Naive thymus-derived CD8-positive, alpha-beta T cell (primary cell): ENCODE measurements around the gene ALAS1. TPM values are rescaled to one million over a fixed set of nuclear protein-coding genes. Genes with fewer than 3 reads are reported as not detected.
"Not testable (repeated sequence)": the region's sequence is repeated elsewhere in the genome, so short reads cannot be mapped to it uniquely, and the experiment has no call there.

Source experiments
- ATAC-seq, 2 donors: fragments of 150-1000 bp; cut with Tn5 transposase in 1 of 2; sonication (Bioruptor Pico), chemical (Tn5 transposase) in 1 of 2; 1 replicate in 1 of 2; 2 replicates in 1 of 2; pipeline ENCODE4 v1.10.0; 2021; ENCODE audit warnings: mild to moderate bottlenecking in 2 of 2, moderate library complexity in 2 of 2
- POLR2A ChIA-PET: fragments of 350-600 bp; sonication (Branson Sonifier 250); formaldehyde crosslinking; loops from one replicate; lab custom pipeline; 2021; ENCODE audit warnings: antibody characterized with exemption; lab: Charles Lee
- DNase-seq, 10 donors: peaks; one replicate each; pipeline versions ENCODE4 v3.0.0 to v3.0.0-alpha.2; 2020 to 2022
- H3K27ac Mint-ChIP-seq, 10 donors: one replicate each; pipeline ENCODE4 v1.8.0; 2020 to 2022; ENCODE audit warnings: mild to moderate bottlenecking in 10 of 10, mixed read lengths in 10 of 10, moderate library complexity in 4 of 10, inconsistent platforms in 1 of 10
- H3K27me3 Mint-ChIP-seq, 5 donors: one replicate each; pipeline ENCODE4 v1.8.0; 2021 to 2022; ENCODE audit warnings: mixed read lengths in 5 of 5
- H3K36me3 Mint-ChIP-seq, 3 donors: one replicate each; pipeline ENCODE4 v1.8.0; 2020 to 2022; ENCODE audit warnings: mixed read lengths in 3 of 3, mild to moderate bottlenecking in 2 of 3, inconsistent platforms in 1 of 3
- H3K4me1 Mint-ChIP-seq, 4 donors: one replicate each; pipeline ENCODE4 v1.8.0; 2021 to 2022; ENCODE audit warnings: mixed read lengths in 4 of 4
- H3K4me3 Mint-ChIP-seq, 10 donors: one replicate each; pipeline ENCODE4 v1.8.0; 2020 to 2022; ENCODE audit warnings: mild to moderate bottlenecking in 10 of 10, mixed read lengths in 10 of 10, moderate library complexity in 6 of 10, inconsistent platforms in 1 of 10
- H3K9me3 Mint-ChIP-seq, 9 donors: one replicate each; pipeline ENCODE4 v1.8.0; 2020 to 2022; ENCODE audit warnings: mixed read lengths in 9 of 9, mild to moderate bottlenecking in 3 of 9, inconsistent platforms in 1 of 9, moderate library complexity in 1 of 9
- polyA plus RNA-seq, 3 donors: library from polyadenylated mRNA; unstranded; fragments of 300-500 nt; fragmentation: Illumina TruSeq; gene quantifications; one replicate each; pipeline ENCODE4 v1.2.3, GENCODE V29; 2021
- total RNA-seq, 8 experiments: library from RNA in 2 of 8; stranded (reverse) in 2 of 8; gene quantifications; one replicate each; pipeline ENCODE4 v1.2.3 and lab custom pipeline; 2021 to 2026

Gene ALAS1
- total RNA-seq (10 to 100 TPM; 16.2 to 18.8 TPM), polyA plus RNA-seq (10 to 100 TPM; 14.7 to 28.9 (median 18.5) TPM), total RNA-seq (lab: John Stamatoyannopoulos, UW) (8.9 to 54.9 (median 29.6) reads per million in 6 experiments)

DNA sequence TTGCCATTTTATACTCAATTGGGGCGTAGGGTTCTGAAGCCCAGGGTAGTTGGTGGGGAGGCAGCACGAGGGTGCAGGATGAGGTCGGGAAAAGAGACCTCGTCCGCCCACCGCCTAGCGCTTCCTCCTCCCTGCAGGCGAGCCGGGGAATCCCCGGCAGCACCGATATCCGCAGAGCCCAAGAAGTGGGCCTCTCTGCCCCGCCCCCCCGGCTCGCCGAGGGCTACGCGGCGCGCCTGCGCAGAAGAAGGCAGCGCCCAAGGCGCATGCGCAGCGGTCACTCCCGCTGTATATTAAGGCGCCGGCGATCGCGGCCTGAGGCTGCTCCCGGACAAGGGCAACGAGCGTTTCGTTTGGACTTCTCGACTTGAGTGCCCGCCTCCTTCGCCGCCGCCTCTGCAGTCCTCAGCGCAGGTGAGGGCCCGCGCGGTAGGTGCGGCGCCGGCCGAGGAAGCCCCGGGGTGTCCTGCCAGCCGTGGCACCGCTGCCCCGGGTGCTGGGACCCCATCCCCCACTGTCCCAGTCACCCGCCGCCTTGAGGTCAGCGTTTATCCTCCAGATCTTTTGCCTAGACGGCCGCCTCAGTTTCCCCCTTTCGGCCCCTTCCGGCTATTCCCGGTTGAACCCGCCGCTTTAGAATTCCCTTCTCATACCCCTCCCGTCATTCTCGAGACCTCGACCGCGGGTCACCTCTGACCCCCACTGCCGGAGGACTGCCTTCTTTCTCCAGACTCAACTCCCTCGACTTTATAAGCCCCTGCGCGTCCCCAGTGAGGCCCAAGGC lies at the start of gene ALAS1:
TSS of gene ALAS1 (plus strand) at position 319 of the 784 bp plus-strand sequence. CDS start 1,082 bp downstream, outside the sequence.
- peak within 1 kb of the TSS; percentile 95 to 99 (median 97) for H3K4me3 Mint-ChIP-seq
- peaks cover 0 to 26% (median 13%) of the 10 kb centered on the region in 3 donors for H3K36me3 Mint-ChIP-seq
- peaks cover 18 to 56% (median 49%) of the 10 kb centered on the region in 4 donors for H3K4me1 Mint-ChIP-seq
- no peaks in the 10 kb centered on the region for H3K27me3 Mint-ChIP-seq
- H3K9me3 Mint-ChIP-seq = no peaks in the 10 kb centered on the region
- POLR2A ChIA-PET = interaction anchor here (1.1 to 1.2 kb wide), 3 partner anchors 24 to 142 kb away, joined by 3 to 4 read pairs (median 3); partner anchors contain the start of gene DUSP7
- H3K27ac Mint-ChIP-seq = peak within 1 kb of the TSS; percentile 88 to 98 (median 96)
- ATAC-seq = peak; percentile 96 to 98
- DNase-seq = peak; percentile 85 to 98 (median 94)

DNA sequence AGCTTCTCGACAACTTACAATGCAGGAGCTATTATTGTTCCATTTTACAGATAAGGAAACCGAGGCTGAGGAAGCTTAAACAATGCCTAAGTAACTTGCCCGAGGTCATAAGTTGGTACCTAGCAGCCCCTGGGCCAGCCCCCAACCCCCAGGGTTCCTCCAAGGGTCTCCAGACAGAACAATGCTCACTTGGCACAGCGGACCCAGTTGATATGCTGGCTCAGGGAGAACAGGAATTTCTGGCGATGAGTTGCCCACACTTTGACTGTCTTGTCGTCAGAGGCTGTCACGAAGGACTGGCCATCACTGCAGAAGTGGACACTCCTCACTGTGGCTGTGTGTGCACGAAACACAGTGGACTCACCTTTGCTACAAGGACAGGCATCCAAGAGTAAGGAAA lies 48.9 kb upstream of the ALAS1 start:
- ATAC-seq = no peak
- no peak overlapping the region for H3K27ac Mint-ChIP-seq

DNA sequence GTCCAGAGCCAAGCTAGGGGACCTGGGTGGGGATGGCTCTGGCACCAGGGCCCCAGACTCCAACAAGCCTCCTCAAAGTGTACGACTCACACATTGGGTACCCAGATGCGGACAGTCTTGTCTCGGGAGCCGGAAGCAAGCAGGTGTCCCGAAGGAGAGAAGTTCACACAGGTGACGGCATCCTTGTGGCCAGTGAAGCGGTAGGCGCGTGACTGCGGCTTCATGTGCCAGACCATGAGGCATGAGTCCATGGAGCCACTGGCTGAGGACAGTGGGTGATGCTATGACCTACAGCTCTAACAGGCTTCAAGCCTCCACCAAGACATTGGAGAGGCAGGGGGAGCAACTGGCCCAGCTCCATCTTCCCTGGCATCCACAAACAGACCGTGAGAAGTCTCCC lies 48.2 kb upstream of the ALAS1 start:
- Mint-ChIP-seq H3K36me3 (no peaks in the 10 kb centered on the region), H3K27me3 (no peaks in the 10 kb centered on the region), H3K4me3 (no peak overlapping the region), H3K9me3 (no peaks in the 10 kb centered on the region), H3K4me1 (peaks cover under 1 to 8% (median 3%) of the 10 kb centered on the region in 4 donors), H3K27ac (peak overlapping the region in 1 of 10 donors; percentile 38)
- ATAC-seq (no peak), DNase-seq (peak in 1 of 10 donors; percentile 55)
- POLR2A ChIA-PET = no interaction called here

More for the DNA sequence above, 48.9 kb upstream of the ALAS1 start:
- Mint-ChIP-seq H3K36me3 (no peaks in the 10 kb centered on the region), H3K4me1 (peaks cover 2 to 13% (median 7%) of the 10 kb centered on the region in 4 donors), H3K9me3 (no peaks in the 10 kb centered on the region), H3K4me3 (no peak overlapping the region), H3K27me3 (no peaks in the 10 kb centered on the region)
- POLR2A ChIA-PET = no interaction called here
- peak in 1 of 10 donors; percentile 19 for DNase-seq

DNA sequence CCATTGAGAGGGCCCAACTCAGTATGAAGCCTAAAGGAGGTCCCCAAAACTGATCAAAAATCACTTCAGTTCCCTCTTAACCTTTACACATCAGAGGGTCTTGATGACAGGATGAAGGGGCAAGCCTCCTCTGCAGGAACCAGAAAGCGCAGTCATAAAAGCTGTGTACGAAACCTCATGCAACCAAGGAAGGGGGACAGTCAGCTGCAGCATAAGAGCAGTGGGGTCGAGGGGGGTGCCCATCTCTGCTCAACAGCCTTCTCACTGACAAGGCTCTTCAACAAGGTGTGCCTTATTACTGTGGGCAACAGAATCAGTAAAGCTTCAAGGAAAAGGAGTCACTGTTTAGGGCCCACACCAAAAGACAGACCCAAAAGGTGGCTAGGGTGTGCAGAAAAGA lies 47.6 kb upstream of the ALAS1 start:
- no peak for ATAC-seq
- H3K36me3 Mint-ChIP-seq = no peaks in the 10 kb centered on the region

DNA sequence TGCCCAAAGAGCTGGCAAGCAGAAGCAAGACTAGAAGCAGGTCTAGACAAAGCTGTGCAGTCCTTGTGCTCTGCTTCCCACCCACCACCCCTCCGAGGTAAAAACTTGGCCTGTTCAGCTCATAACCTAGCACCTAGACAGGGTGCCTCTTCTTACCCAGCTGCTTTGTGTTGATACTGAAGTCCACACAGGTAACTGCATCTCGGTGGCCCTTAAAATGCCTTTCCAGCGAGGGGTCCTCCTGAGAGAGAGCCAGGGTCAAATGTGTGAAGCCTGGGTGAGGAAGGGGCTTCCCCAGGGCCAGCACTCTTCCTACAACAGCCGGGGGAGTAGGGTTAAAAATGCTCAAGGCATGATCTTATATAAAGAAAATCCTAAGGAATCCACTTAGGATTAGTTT lies 47.1 kb upstream of the ALAS1 start:
- Mint-ChIP-seq H3K36me3 (no peaks in the 10 kb centered on the region), H3K4me3 (no peak overlapping the region), H3K9me3 (no peaks in the 10 kb centered on the region), H3K27ac (no peak overlapping the region), H3K27me3 (no peaks in the 10 kb centered on the region), H3K4me1 (peaks cover 2 to 13% (median 8%) of the 10 kb centered on the region in 4 donors)
- ATAC-seq (no peak), DNase-seq (peak in 1 of 10 donors; percentile 27)
- POLR2A ChIA-PET = interaction anchor here (0.7 kb wide), 1 partner anchor 296 kb away, joined by 5 read pairs; no protein-coding TSS in a partner anchor

More for the DNA sequence above, 47.6 kb upstream of the ALAS1 start:
- no peak for DNase-seq
- Mint-ChIP-seq H3K27me3 (no peaks in the 10 kb centered on the region), H3K9me3 (no peaks in the 10 kb centered on the region), H3K4me1 (peaks cover 2 to 11% (median 5%) of the 10 kb centered on the region in 4 donors), H3K4me3 (no peak overlapping the region), H3K27ac (no peak overlapping the region)
- POLR2A ChIA-PET = no interaction called here

DNA sequence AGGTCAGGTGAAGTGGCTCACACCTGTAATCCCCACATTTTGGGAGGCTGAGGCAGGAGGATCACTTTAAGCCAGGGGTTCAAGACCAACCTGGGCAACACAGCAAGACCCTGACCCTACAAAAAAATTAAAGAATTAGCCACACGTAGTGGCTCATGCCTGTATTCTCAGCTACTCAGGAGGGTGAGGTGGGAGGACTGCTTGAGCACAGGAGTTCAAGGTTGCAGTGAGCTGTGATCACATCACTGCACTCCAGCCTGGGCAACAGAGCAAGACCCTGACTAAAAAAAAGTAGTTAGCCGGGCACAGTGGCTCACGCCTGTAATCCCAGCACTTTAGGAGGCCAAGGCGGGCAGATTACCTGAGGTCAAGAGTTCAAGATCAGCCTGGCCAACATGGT lies 46.0 kb upstream of the ALAS1 start:
- H3K27me3 Mint-ChIP-seq, H3K36me3 Mint-ChIP-seq, POLR2A ChIA-PET, H3K9me3 Mint-ChIP-seq, H3K27ac Mint-ChIP-seq, ATAC-seq: not testable (repeated sequence)
- Mint-ChIP-seq H3K4me3 (peak overlapping the region in 1 of 10 donors; percentile 10), H3K4me1 (peaks cover 2 to 13% (median 8%) of the 10 kb centered on the region in 4 donors)
- DNase-seq = peak in 1 of 10 donors; percentile 28

DNA sequence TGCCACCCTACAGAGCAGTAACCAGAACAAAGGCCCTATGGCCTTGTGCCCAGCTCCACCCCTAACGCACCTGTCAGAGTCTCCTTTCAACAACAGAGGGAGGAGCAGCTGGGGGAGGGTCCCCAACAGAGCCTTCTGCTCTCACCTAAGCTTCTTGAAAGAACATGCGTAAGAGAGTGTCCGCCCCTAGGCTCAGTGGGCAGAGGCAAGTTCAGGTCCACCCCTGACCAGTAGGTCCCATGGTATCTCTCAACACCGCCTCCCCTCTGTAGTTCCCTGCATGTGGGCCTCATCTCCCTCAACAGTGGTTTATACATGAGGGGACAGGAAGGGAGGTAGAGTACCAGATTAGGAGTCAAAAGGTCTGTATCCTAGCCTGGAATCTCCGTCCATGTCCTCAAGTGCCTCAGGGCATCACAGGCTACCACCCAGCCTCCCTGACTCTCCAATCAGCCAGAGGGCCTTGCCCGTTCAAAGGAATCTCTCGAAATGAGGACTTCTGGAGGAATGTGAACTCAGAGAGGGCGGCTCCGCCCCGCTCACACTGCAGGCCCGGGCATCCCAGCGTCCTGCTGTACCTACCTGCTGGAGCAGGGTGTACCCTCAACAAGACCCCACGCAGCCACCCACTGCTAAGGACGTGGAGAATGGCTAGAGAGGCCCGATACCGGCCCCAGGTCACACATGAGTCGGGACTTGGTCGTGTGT lies 44.4 kb upstream of the ALAS1 start:
- H3K27ac Mint-ChIP-seq = peak overlapping the region in 7 of 10 donors; percentile 27 to 98 (median 91)
- ATAC-seq = no peak
- peak overlapping the region; percentile 86 to 98 (median 96) for H3K4me3 Mint-ChIP-seq
- peak in 2 of 10 donors; percentile 2 to 58 for DNase-seq
- no peaks in the 10 kb centered on the region for H3K36me3 Mint-ChIP-seq
- peaks cover 2 to 13% (median 8%) of the 10 kb centered on the region in 4 donors for H3K4me1 Mint-ChIP-seq
- no peaks in the 10 kb centered on the region for H3K9me3 Mint-ChIP-seq
- POLR2A ChIA-PET = interaction anchor here (0.6 to 2.3 kb wide), 5 partner anchors 14 to 490 kb away, joined by 3 to 27 read pairs (median 7); partner anchors contain the start of genes DUSP7 and RPL29
- no peaks in the 10 kb centered on the region for H3K27me3 Mint-ChIP-seq

DNA sequence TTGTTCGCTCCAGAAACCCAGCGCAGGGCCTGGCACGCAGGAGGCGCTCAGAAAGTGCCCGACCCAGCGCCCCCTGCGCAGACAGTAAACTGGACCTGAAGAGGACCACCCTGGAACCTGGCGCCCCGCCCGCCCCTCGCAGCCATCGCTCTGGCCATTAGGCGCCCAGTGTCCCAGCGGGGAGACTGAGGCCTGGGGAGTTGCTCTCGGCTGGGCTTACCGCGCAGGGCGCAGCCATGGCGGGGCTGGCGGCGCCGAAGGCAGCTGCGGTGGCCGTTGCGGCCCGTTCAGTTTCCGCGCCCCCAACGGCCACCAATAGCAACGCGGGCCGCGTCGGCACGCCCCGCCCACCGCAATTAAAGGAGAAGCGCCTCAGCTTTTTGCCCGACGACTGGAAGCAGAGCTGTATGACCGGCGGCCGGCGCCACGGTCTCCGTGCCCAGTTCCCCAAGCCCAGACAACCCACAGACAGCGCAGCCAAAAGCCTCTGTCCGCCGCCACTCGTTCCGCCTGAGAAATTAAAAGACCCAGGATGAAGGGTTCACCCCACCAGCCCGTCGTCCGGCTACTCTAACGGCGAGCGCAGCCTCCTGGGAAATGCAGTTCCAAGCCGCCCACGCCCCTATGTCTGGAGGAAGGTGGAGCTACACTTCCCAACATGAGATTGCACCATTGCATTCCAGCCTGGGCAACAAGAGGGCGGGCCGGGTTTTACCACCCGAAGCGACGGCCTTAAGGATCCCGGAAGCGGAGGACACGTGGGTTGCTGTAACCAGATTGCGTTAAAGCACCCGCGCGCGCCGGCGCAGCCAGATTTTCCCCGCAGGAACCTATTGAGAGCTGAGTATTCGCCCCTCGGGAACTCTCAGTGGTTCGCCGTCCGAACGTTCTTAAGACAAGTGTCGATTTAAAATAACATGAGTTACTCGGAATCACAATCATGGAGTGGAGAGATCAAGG lies 43.5 kb upstream of the ALAS1 start, which contains the start of gene POC1A:
TSS of gene POC1A (minus strand) at position 289 of the 960 bp plus-strand sequence. CDS start at position 238, 51 bp downstream.
- POLR2A ChIA-PET = interaction anchor here (0.6 to 2.3 kb wide), 12 partner anchors 13 to 491 kb away, joined by 3 to 27 read pairs (median 3); partner anchors contain the start of genes DUSP7, GLYCTK, PARP3 and RPL29
- Mint-ChIP-seq H3K27me3 (no peaks in the 10 kb centered on the region), H3K9me3 (no peaks in the 10 kb centered on the region), H3K4me1 (peaks cover 2 to 13% (median 8%) of the 10 kb centered on the region in 4 donors), H3K36me3 (no peaks in the 10 kb centered on the region), H3K27ac (peak within 1 kb of the TSS; percentile 91 to 99 (median 96)), H3K4me3 (peak within 1 kb of the TSS; percentile 86 to 98 (median 96))
- peak; percentile 87 to 90 for ATAC-seq
- peak; percentile 70 to 87 (median 80) for DNase-seq

DNA sequence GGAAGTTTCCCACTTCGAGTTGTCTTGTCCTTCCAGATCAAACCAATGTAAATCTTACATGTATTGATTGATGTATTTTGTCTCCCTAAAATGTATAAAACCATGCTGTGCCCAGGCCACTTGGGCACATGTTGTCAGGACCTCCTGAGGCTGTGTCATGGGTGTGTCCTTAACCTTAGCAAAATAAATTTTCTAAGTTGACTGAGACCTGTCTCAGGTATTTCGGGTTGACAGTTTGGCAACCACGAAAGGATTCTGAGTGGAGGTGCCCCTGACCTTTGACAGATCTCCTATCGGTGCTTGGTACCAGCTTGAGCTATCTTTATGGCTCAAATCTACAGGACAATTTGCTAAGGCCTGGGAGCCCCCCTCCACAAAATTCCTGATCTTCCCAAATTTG lies 42.0 kb upstream of the ALAS1 start:
- Mint-ChIP-seq H3K36me3 (no peaks in the 10 kb centered on the region), H3K27ac (peak overlapping the region in 7 of 10 donors; percentile 60 to 91 (median 65)), H3K9me3 (no peaks in the 10 kb centered on the region), H3K4me3 (peak overlapping the region in 9 of 10 donors; percentile 30 to 86 (median 62)), H3K27me3 (no peaks in the 10 kb centered on the region), H3K4me1 (peaks cover 2 to 13% (median 8%) of the 10 kb centered on the region in 4 donors)
- ATAC-seq (no peak), DNase-seq (peak in 1 of 10 donors; percentile 52)
- POLR2A ChIA-PET = no interaction called here

DNA sequence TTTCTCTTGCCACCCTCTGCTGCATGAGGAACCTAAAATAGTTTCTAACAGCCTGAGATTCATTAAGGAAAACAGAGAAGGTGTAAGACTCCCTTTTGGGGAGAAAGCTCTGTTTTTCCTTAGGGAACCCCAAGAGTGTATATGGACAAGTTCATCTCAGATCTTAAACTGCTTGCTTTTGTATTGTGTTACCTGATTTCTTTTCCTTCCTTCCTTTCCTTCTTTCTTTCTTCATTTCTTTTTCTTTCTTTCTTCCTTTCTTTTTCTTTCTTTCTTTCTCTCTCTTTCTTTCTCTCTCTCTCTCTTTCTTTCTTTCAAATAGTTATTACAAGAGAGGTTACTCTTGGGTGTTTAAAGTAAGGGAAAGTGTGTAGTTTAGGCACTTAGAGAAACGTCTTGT lies 38.5 kb upstream of the ALAS1 start:
- POLR2A ChIA-PET = interaction anchor here (0.7 kb wide), 2 partner anchors 32 to 37 kb away, joined by 3 to 6 read pairs; no protein-coding TSS in a partner anchor
- peak overlapping the region in 2 of 10 donors; percentile 6 to 13 for H3K27ac Mint-ChIP-seq
- no peaks in the 10 kb centered on the region for H3K27me3 Mint-ChIP-seq
- no peak for ATAC-seq
- H3K9me3 Mint-ChIP-seq = no peaks in the 10 kb centered on the region
- H3K36me3 Mint-ChIP-seq = no peaks in the 10 kb centered on the region
- peaks cover 2 to 10% (median 8%) of the 10 kb centered on the region in 4 donors for H3K4me1 Mint-ChIP-seq
- DNase-seq = no peak
- H3K4me3 Mint-ChIP-seq = no peak overlapping the region

DNA sequence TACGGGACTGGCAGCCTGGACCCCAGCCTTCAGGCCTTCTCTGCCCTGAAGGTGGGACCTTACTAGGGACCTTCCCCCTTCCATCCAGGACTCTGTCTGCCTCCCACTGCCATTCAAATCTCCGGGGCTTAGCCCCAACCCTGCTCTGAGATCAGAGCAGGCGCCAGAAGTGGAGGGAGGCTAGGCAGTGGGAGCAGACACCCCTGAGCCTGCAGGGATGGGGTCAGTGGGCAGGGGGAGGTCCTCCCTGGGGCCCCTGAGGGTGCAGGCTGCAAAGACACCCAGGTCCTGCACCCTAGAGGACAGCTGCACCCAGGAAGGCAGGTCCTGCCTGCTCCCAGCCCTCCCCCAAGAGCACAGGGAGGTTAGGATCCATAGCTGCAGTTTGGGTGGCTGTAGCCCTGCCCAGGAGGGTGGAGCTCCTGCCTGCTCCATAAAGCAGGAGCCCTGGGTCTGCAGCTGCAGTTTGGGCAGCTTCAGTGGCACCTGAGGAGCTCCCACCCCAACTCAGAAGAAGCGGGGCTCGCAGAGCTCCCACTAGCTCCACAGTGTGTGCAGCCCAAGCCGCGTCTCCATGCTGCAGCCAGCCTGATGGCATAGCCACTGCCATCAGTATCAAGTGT lies 35.6 kb upstream of the ALAS1 start:
- no peak overlapping the region for H3K4me3 Mint-ChIP-seq
- H3K27me3 Mint-ChIP-seq = no peaks in the 10 kb centered on the region
- no peak overlapping the region for H3K27ac Mint-ChIP-seq
- H3K4me1 Mint-ChIP-seq = no peaks in the 10 kb centered on the region
- no peaks in the 10 kb centered on the region for H3K36me3 Mint-ChIP-seq
- ATAC-seq (no peak), DNase-seq (peak in 1 of 10 donors; percentile 50)
- H3K9me3 Mint-ChIP-seq = no peaks in the 10 kb centered on the region
- POLR2A ChIA-PET = no interaction called here
